GM23338 (cell line): ENCODE results near the gene TSKS. TPM values are rescaled to one million over a fixed set of nuclear protein-coding genes. Genes with fewer than 3 reads are reported as not detected.

Experiments
- ATAC-seq: fragments of 200-7000 bp; cut with Tn5 transposase; 3 replicates; pipeline ENCODE4 v1.9.1; 2020
- DNase-seq: peaks from one replicate; pipeline ENCODE4 v3.0.0-alpha.2; 2015; ENCODE audit warnings: low spot score
- H2AFZ ChIP-seq: fragments of 200-600 bp; sonication (generic); 2 replicates; pipeline ENCODE4 v1.8.0; 2016; ENCODE audit warnings: antibody characterized with exemption, mild to moderate bottlenecking, moderate library complexity
- H3F3A ChIP-seq: fragments of 200-600 bp; sonication (generic); replicated peaks from 2 replicates; pipeline ENCODE4 v1.8.0; 2017; ENCODE audit warnings: antibody characterized with exemption, mixed run types, low read depth
- H3K27ac ChIP-seq: fragments of 200-600 bp; sonication (generic); 2 replicates; pipeline ENCODE4 v1.6.1; 2016; ENCODE audit warnings: low read depth
- H3K27me3 ChIP-seq: fragments of 200-600 bp; sonication (generic); 2 replicates; pipeline ENCODE4 v1.8.0; 2016; ENCODE audit warnings: mild to moderate bottlenecking, mixed run types, moderate library complexity; ENCODE audit not compliant: insufficient read depth
- H3K36me3 ChIP-seq: fragments of 200-600 bp; sonication (generic); 2 replicates; pipeline ENCODE4 v1.8.0; 2016; ENCODE audit warnings: mild to moderate bottlenecking; ENCODE audit not compliant: insufficient read depth
- H3K4me1 ChIP-seq: fragments of 200-600 bp; sonication (generic); 2 replicates; pipeline ENCODE4 v1.8.0; 2016; ENCODE audit warnings: mild to moderate bottlenecking, moderate library complexity; ENCODE audit not compliant: insufficient read depth
- H3K4me2 ChIP-seq: fragments of 200-600 bp; sonication (generic); 2 replicates; pipeline ENCODE4 v1.7.1; 2017; ENCODE audit warnings: mixed run types
- H3K4me3 ChIP-seq: fragments of 200-600 bp; sonication (generic); 2 replicates; pipeline ENCODE4 v1.6.1; 2016; ENCODE audit warnings: mixed run types
- H3K79me2 ChIP-seq: fragments of 200-600 bp; sonication (generic); replicated peaks from 2 replicates; pipeline ENCODE4 v1.8.0; 2017; ENCODE audit warnings: mild to moderate bottlenecking; ENCODE audit not compliant: insufficient read depth
- H3K9me2 ChIP-seq: fragments of 200-600 bp; sonication (generic); 2 replicates; pipeline ENCODE4 v1.8.0; 2017; ENCODE audit not compliant: insufficient read depth
- H4K20me1 ChIP-seq: fragments of 200-600 bp; sonication (generic); replicated peaks from 2 replicates; pipeline ENCODE4 v1.8.0; 2017; ENCODE audit warnings: mild to moderate bottlenecking; ENCODE audit not compliant: insufficient read depth
- H3K27ac Mint-ChIP-seq: 2 replicates; pipeline ENCODE4 v1.8.0; 2020; ENCODE audit warnings: inconsistent platforms, mild to moderate bottlenecking, moderate library complexity, mixed read lengths
- H3K27me3 Mint-ChIP-seq: 3 replicates; pipeline ENCODE4 v1.8.0; 2022; ENCODE audit warnings: low read depth, mild to moderate bottlenecking, moderate library complexity, mixed read lengths, inconsistent platforms; ENCODE audit not compliant: insufficient read depth, poor library complexity
- H3K36me3 Mint-ChIP-seq: 3 replicates; pipeline ENCODE4 v1.8.0; 2021; ENCODE audit warnings: low read depth, mild to moderate bottlenecking, inconsistent platforms, moderate library complexity, mixed read lengths
- H3K4me1 Mint-ChIP-seq: 3 replicates; pipeline ENCODE4 v1.8.0; 2020; ENCODE audit warnings: mild to moderate bottlenecking, inconsistent platforms, mixed read lengths
- H3K4me3 Mint-ChIP-seq: 3 replicates; pipeline ENCODE4 v1.8.0; 2021; ENCODE audit warnings: moderate library complexity, mild to moderate bottlenecking, inconsistent platforms, mixed read lengths
- H3K9me3 Mint-ChIP-seq: 3 replicates; pipeline ENCODE4 v1.8.0; 2020; ENCODE audit warnings: moderate library complexity, mild to moderate bottlenecking, inconsistent platforms, mixed read lengths
- CREB1 ChIP-seq: fragments of 250-450 bp; sonication (Bioruptor Pico); IDR thresholded peaks from 2 replicates; pipeline ENCODE4 v1.5.0; 2020; ENCODE audit warnings: low read depth, mild to moderate bottlenecking, moderate library complexity
- EZH2 ChIP-seq: fragments of 200-600 bp; sonication (generic); IDR thresholded peaks from one replicate; pipeline ENCODE4 v1.8.0; 2017; ENCODE audit warnings: antibody characterized with exemption, mild to moderate bottlenecking, low read depth; ENCODE audit not compliant: unreplicated experiment
- EZH2phosphoT487 ChIP-seq: fragments of 200-600 bp; sonication (generic); IDR thresholded peaks from one replicate; pipeline ENCODE4 v1.8.1; 2018; ENCODE audit warnings: antibody characterized with exemption; ENCODE audit not compliant: unreplicated experiment
- JUNB ChIP-seq: IDR thresholded peaks from one replicate; pipeline ENCODE4 v1.6.1; 2016; ENCODE audit warnings: antibody characterized with exemption; ENCODE audit not compliant: unreplicated experiment
- POLR2AphosphoS5 ChIP-seq: IDR thresholded peaks from 2 replicates; pipeline ENCODE4 v1.6.1; 2016; ENCODE audit warnings: antibody characterized with exemption, low read depth
- REST ChIP-seq: IDR thresholded peaks from one replicate; pipeline ENCODE4 v1.6.1; 2018; ENCODE audit warnings: antibody characterized with exemption; ENCODE audit not compliant: unreplicated experiment
- ZNF114 ChIP-seq: fragments of 250-450 bp; sonication (Bioruptor Pico); IDR thresholded peaks from 2 replicates; pipeline ENCODE4 v1.5.0; 2020; ENCODE audit warnings: mild to moderate bottlenecking, moderate library complexity
- ZNF331 ChIP-seq: fragments of 250-450 bp; sonication (Bioruptor Pico); IDR thresholded peaks from 2 replicates; pipeline ENCODE4 v1.5.0; 2020; ENCODE audit warnings: low read depth, mild to moderate bottlenecking, moderate library complexity
- ZNF462 ChIP-seq: fragments of 250-450 bp; sonication (Bioruptor Pico); IDR thresholded peaks from 2 replicates; pipeline ENCODE4 v1.5.0; 2020; ENCODE audit warnings: mild to moderate bottlenecking, moderate library complexity
- polyA plus RNA-seq: library from polyadenylated mRNA; unstranded; fragments of >200 nt; fragmentation: Nextera tagmentation; extraction: Ambion mirVana; gene quantifications from 2 replicates; pipeline ENCODE4 v1.2.1, GENCODE V29; 2016
- total RNA-seq: library from RNA; depleted of rRNA; stranded (reverse); fragments of >200 nt; shearing (Covaris generic); gene quantifications from 2 replicates; pipeline ENCODE4 v1.2.3, GENCODE V29; 2014
- TF ChIP-seq, protein P1 (sequence below): IDR thresholded peaks from 2 replicates; pipeline ENCODE4 v1.6.1; 2016; ENCODE audit warnings: antibody characterized with exemption

TSKS gene
- total and polyA plus RNA-seq, 2 experiments from 2014 or later: 0.99 TPM; not detected in 1

DNA sequence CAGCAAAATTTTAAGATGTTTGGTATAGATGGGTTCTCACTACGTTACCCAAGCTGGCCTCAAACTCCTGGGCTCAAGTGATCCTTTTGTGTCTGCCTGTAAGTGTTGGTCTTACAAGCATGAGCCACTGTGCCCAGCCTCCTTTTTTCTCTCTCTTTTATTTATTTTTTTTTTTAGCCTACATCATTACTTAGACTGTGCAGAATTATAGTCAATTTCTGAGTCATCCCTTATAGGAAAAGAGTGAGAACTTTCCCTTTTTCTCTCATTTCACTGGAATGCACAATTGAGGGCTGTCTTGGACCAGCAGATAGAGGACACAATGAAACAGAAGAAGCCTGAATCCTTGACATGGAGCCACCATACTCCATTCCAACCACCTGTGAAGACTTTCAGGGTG, 13.3 kb downstream of the TSKS start:
- H3K36me3 ChIP-seq: no peaks in the 10 kb centered on the region
- no peak overlapping the region for H3K27ac Mint-ChIP-seq
- H3K27me3 ChIP-seq: no peaks in the 10 kb centered on the region
- no peak overlapping the region for H3K27ac ChIP-seq
- H3K4me1 Mint-ChIP-seq: no peaks in the 10 kb centered on the region
- no peak overlapping the region for H3K4me3 ChIP-seq
- no peak overlapping the region for H3K4me3 Mint-ChIP-seq
- peaks cover 30% of the 10 kb centered on the region for H3K9me3 Mint-ChIP-seq
- 0 out of 2 replicates have a peak, but pooled peaks cover 15% of the 10 kb centered on the region for H3F3A ChIP-seq
- DNase-seq (no peak), ATAC-seq (no peak)
- peaks cover 3% of the 10 kb centered on the region; the same call in 1 of the 2 replicates for H3K9me2 ChIP-seq
- TF ChIP-seq JUNB: no peak
- no peak for TF ChIP-seq ZNF462 (CRISPR knock-in tag)
- no peak for TF ChIP-seq POLR2AphosphoS5
- no peak for TF ChIP-seq ZNF114
- TF ChIP-seq REST: no peak
- no peak for TF ChIP-seq CREB1 (CRISPR knock-in tag)
- TF ChIP-seq EZH2: no peak
- TF ChIP-seq, protein P1, sequence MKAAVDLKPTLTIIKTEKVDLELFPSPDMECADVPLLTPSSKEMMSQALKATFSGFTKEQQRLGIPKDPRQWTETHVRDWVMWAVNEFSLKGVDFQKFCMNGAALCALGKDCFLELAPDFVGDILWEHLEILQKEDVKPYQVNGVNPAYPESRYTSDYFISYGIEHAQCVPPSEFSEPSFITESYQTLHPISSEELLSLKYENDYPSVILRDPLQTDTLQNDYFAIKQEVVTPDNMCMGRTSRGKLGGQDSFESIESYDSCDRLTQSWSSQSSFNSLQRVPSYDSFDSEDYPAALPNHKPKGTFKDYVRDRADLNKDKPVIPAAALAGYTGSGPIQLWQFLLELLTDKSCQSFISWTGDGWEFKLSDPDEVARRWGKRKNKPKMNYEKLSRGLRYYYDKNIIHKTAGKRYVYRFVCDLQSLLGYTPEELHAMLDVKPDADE: no peak
- no peak for TF ChIP-seq EZH2phosphoT487
- no peak for TF ChIP-seq ZNF331 (CRISPR knock-in tag)
- H3K36me3 Mint-ChIP-seq: peaks cover 3% of the 10 kb centered on the region
- peaks cover 21% of the 10 kb centered on the region for H3K27me3 Mint-ChIP-seq
- no peaks in the 10 kb centered on the region for H4K20me1 ChIP-seq
- H2AFZ ChIP-seq: no peak overlapping the region
- H3K79me2 ChIP-seq: no peaks in the 10 kb centered on the region
- peaks cover 4% of the 10 kb centered on the region; the same call in 1 of the 2 replicates for H3K4me1 ChIP-seq
- H3K4me2 ChIP-seq: no peak overlapping the region
